Prostate gland (tissue), 2 donors: Measurements from ENCODE around the gene TMC8.

Experiments used
- POLR2A ChIP-seq: fragments of 450-650 bp; IDR thresholded peaks from one replicate; pipeline ENCODE4 v1.6.1; 2016; ENCODE audit warnings: antibody characterized with exemption, mild to moderate bottlenecking
- POLR2AphosphoS5 ChIP-seq: sonication (generic); formaldehyde crosslinking; IDR thresholded peaks from one replicate; pipeline ENCODE4 v1.6.1; 2017; ENCODE audit warnings: antibody characterized with exemption
- TF ChIP-seq, protein P1 (sequence below), 4 experiments: fragments of 200-600 bp in 2 of 4; fragments of 450-650 bp in 2 of 4; sonication (generic) in 2 of 4; IDR thresholded peaks; 1 replicate in 3 of 4; 2 replicates in 1 of 4; pipeline ENCODE4 v1.5.1; 2016 to 2019; ENCODE audit warnings: antibody characterized with exemption in 4 of 4, mild to moderate bottlenecking in 2 of 4, moderate library complexity in 2 of 4

GRCh38 chr17:78111727-78112517 lies 18.6 kb upstream of the TMC8 start:
- TF ChIP-seq, protein P1, sequence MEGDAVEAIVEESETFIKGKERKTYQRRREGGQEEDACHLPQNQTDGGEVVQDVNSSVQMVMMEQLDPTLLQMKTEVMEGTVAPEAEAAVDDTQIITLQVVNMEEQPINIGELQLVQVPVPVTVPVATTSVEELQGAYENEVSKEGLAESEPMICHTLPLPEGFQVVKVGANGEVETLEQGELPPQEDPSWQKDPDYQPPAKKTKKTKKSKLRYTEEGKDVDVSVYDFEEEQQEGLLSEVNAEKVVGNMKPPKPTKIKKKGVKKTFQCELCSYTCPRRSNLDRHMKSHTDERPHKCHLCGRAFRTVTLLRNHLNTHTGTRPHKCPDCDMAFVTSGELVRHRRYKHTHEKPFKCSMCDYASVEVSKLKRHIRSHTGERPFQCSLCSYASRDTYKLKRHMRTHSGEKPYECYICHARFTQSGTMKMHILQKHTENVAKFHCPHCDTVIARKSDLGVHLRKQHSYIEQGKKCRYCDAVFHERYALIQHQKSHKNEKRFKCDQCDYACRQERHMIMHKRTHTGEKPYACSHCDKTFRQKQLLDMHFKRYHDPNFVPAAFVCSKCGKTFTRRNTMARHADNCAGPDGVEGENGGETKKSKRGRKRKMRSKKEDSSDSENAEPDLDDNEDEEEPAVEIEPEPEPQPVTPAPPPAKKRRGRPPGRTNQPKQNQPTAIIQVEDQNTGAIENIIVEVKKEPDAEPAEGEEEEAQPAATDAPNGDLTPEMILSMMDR (IDR thresholded peaks at IDR 0.05) = no peak
- TF ChIP-seq POLR2A (no peak), POLR2AphosphoS5 (no peak)
